Astrocyte (in vitro differentiated cells and primary cell): ENCODE results near the gene SEMA4D. TPM values are rescaled to one million over a fixed set of nuclear protein-coding genes. Genes with fewer than 3 reads are reported as not detected.

Source experiments
- DNase-seq: peaks from one replicate; pipeline ENCODE4 v3.0.0-alpha.2; 2010; ENCODE audit warnings: low read depth
- FAIRE-seq: peaks from 2 replicates; lab custom pipeline; 2011; peaks lifted over from hg19 to GRCh38; lab: Jason Lieb, UNC
- H2AFZ ChIP-seq: 2 replicates; pipeline ENCODE4 v1.6.0; 2012; ENCODE audit warnings: low read depth, low read length, inconsistent platforms
- H3K27ac ChIP-seq: 2 replicates; pipeline ENCODE4 v1.5.1; 2011; ENCODE audit warnings: low read depth, low read length, inconsistent platforms
- H3K27me3 ChIP-seq: 2 replicates; pipeline ENCODE4 v1.6.0; 2011; ENCODE audit warnings: low read length, inconsistent platforms; ENCODE audit not compliant: insufficient read depth
- H3K36me3 ChIP-seq: 2 replicates; pipeline ENCODE4 v1.5.1; 2011; ENCODE audit warnings: low read length, inconsistent platforms; ENCODE audit not compliant: insufficient read depth
- H3K4me1 ChIP-seq: 2 replicates; pipeline ENCODE4 v1.5.1; 2011; ENCODE audit warnings: low read length, inconsistent platforms; ENCODE audit not compliant: insufficient read depth
- H3K4me2 ChIP-seq: 2 replicates; pipeline ENCODE4 v1.6.0; 2012; ENCODE audit warnings: low read length, inconsistent platforms
- H3K4me3 ChIP-seq: 2 replicates; pipeline ENCODE4 v1.5.1; 2011; ENCODE audit warnings: low read depth, mild to moderate bottlenecking, low read length, inconsistent platforms; ENCODE audit not compliant: insufficient read depth
- H3K79me2 ChIP-seq: 2 replicates; pipeline ENCODE4 v1.6.0; 2012; ENCODE audit warnings: mild to moderate bottlenecking, low read length, inconsistent platforms; ENCODE audit not compliant: insufficient read depth
- H3K9ac ChIP-seq: 2 replicates; pipeline ENCODE4 v1.6.0; 2012; ENCODE audit warnings: mild to moderate bottlenecking, low read length, inconsistent platforms
- H3K9me3 ChIP-seq: 2 replicates; pipeline ENCODE4 v1.5.1; 2012; ENCODE audit warnings: low read depth, mild to moderate bottlenecking, low read length, inconsistent platforms; ENCODE audit not compliant: insufficient read depth
- H4K20me1 ChIP-seq: 2 replicates; pipeline ENCODE4 v1.6.0; 2012; ENCODE audit warnings: low read length, inconsistent platforms; ENCODE audit not compliant: insufficient read depth
- H3K27ac Mint-ChIP-seq: one replicate; pipeline ENCODE4 v1.8.0; 2021; ENCODE audit warnings: mild to moderate bottlenecking, mixed read lengths; ENCODE audit not compliant: unreplicated experiment
- H3K27me3 Mint-ChIP-seq: one replicate; pipeline ENCODE4 v1.8.0; 2021; ENCODE audit warnings: low read depth, mixed read lengths; ENCODE audit not compliant: unreplicated experiment
- H3K36me3 Mint-ChIP-seq: one replicate; pipeline ENCODE4 v1.8.0; 2021; ENCODE audit warnings: low read depth, mixed read lengths; ENCODE audit not compliant: unreplicated experiment
- H3K4me1 Mint-ChIP-seq: one replicate; pipeline ENCODE4 v1.8.0; 2021; ENCODE audit warnings: low read depth, mixed read lengths; ENCODE audit not compliant: unreplicated experiment
- H3K4me3 Mint-ChIP-seq: one replicate; pipeline ENCODE4 v1.8.0; 2021; ENCODE audit warnings: mild to moderate bottlenecking, moderate library complexity, mixed read lengths; ENCODE audit not compliant: unreplicated experiment
- H3K9me3 Mint-ChIP-seq: one replicate; pipeline ENCODE4 v1.8.0; 2021; ENCODE audit warnings: mild to moderate bottlenecking, mixed read lengths; ENCODE audit not compliant: unreplicated experiment
- CTCF ChIP-seq: IDR thresholded peaks from 2 replicates; pipeline ENCODE4 v1.5.1; 2011; ENCODE audit warnings: low read depth, mild to moderate bottlenecking, inconsistent platforms, low read length, moderate library complexity; ENCODE audit not compliant: insufficient read depth
- EZH2 ChIP-seq: IDR thresholded peaks from 2 replicates; pipeline ENCODE4 v1.6.1; 2012; ENCODE audit warnings: mild to moderate bottlenecking, low read length, inconsistent platforms; ENCODE audit not compliant: insufficient read depth
- total RNA-seq: library from RNA; stranded (reverse); gene quantifications from 2 replicates; pipeline ENCODE4 v1.2.1, GENCODE V29; 2021

SEMA4D gene
- total RNA-seq, 1 donor from 2014 or later: 6.2 TPM

GRCh38 chr9:89460551-89460950 lies 37.4 kb downstream of the SEMA4D start:
- H3K27me3 Mint-ChIP-seq: peaks cover 8% of the 10 kb centered on the region

GRCh38 chr9:89458768-89459496 lies 39.0 kb downstream of the SEMA4D start:
- Histone ChIP-seq H3K4me2 (no peak overlapping the region), H3K27me3 (peaks cover 2% of the 10 kb centered on the region), H3K4me3 (no peak overlapping the region), H3K9me3 (no peaks in the 10 kb centered on the region), H3K27ac (no peak overlapping the region), H3K79me2 (no peaks in the 10 kb centered on the region), H3K36me3 (no peaks in the 10 kb centered on the region), H3K9ac (no peak overlapping the region), H2AFZ (no peak overlapping the region), H3K4me1 (peaks cover 7% of the 10 kb centered on the region), H4K20me1 (no peaks in the 10 kb centered on the region)
- Mint-ChIP-seq H3K27me3 (peaks cover 5% of the 10 kb centered on the region), H3K4me3 (no peak overlapping the region), H3K4me1 (peaks cover 14% of the 10 kb centered on the region), H3K36me3 (no peaks in the 10 kb centered on the region), H3K27ac (no peak overlapping the region), H3K9me3 (no peaks in the 10 kb centered on the region)
- FAIRE-seq: no peak
- no peak for DNase-seq
- no peak for TF ChIP-seq EZH2
- TF ChIP-seq CTCF: no peak

More at GRCh38 chr9:89460551-89460950, 37.4 kb downstream of the SEMA4D start:
- H3K36me3 ChIP-seq: no peaks in the 10 kb centered on the region
- no peak overlapping the region for H2AFZ ChIP-seq
- DNase-seq: no peak
- no peaks in the 10 kb centered on the region for H3K9me3 ChIP-seq
- no peaks in the 10 kb centered on the region for H3K79me2 ChIP-seq
- H3K4me1 ChIP-seq: peaks cover 7% of the 10 kb centered on the region
- no peak overlapping the region for H3K9ac ChIP-seq
- FAIRE-seq: no peak
- H3K36me3 Mint-ChIP-seq: peaks cover under 1% of the 10 kb centered on the region
- no peaks in the 10 kb centered on the region for H4K20me1 ChIP-seq
- no peaks in the 10 kb centered on the region for H3K9me3 Mint-ChIP-seq
- TF ChIP-seq EZH2: no peak
- no peak overlapping the region for H3K27ac Mint-ChIP-seq
- no peak overlapping the region for H3K4me3 ChIP-seq
- H3K4me3 Mint-ChIP-seq: no peak overlapping the region
- no peak overlapping the region for H3K27ac ChIP-seq
- H3K4me2 ChIP-seq: no peak overlapping the region
- H3K4me1 Mint-ChIP-seq: peaks cover 27% of the 10 kb centered on the region
- H3K27me3 ChIP-seq: peaks cover 2% of the 10 kb centered on the region

GRCh38 chr9:89457376-89457855 lies 40.5 kb downstream of the SEMA4D start:
- DNase-seq: no peak
- Histone ChIP-seq H3K36me3 (no peaks in the 10 kb centered on the region), H3K4me1 (peaks cover 7% of the 10 kb centered on the region), H3K9me3 (no peaks in the 10 kb centered on the region), H3K4me3 (no peak overlapping the region), H3K9ac (no peak overlapping the region), H3K79me2 (no peaks in the 10 kb centered on the region), H4K20me1 (no peaks in the 10 kb centered on the region), H2AFZ (no peak overlapping the region), H3K4me2 (no peak overlapping the region), H3K27ac (no peak overlapping the region), H3K27me3 (no peaks in the 10 kb centered on the region)
- FAIRE-seq: no peak
- H3K36me3 Mint-ChIP-seq: no peaks in the 10 kb centered on the region
- no peak overlapping the region for H3K4me3 Mint-ChIP-seq
- H3K27me3 Mint-ChIP-seq: peaks cover 5% of the 10 kb centered on the region
- H3K9me3 Mint-ChIP-seq: no peaks in the 10 kb centered on the region
- TF ChIP-seq CTCF: no peak
- H3K27ac Mint-ChIP-seq: no peak overlapping the region
- peaks cover 12% of the 10 kb centered on the region for H3K4me1 Mint-ChIP-seq
